ENCODE measurements around the gene CFAP61. TPM values are rescaled to one million over a fixed set of nuclear protein-coding genes. Genes with fewer than 3 reads are reported as not detected.

Gene CFAP61
- total RNA-seq, 4 donors from 2014 or later: 17.1 to 94.8 (median 41.4) TPM

DNA sequence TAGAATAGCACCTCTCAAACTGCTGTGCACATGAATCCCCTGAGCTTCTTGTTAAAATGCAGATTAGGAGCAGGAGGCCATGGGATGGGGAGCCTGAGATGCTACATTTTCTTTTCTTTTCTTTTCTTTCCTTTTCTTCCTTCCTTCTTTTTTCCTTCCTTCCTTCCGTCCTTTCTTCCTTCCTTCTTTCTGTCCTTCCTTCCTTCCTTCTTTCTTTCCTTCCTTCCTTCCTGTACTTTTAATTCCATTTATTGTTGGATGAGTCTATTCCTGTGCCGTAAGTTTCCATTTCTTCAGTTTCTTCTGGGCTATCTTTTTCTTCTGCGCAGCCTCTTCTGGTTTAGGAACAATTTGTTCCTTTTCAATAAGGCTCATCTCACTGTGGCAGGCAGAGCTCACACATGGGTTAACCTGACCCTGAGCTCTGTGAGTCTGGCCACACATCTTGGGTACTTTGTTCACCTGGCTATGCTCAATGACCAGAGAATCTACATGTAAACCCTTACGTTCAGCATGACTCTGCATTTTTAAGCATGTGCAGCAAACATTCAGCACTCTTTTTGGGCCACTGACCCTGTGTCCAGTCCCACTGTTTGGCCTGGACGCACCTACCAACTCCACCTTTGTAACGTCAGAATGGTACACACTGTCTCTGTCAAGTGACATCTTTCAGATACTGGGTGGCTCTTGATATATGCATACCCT is 200.9 kb downstream of the CFAP61 start:
- Histone ChIP-seq H3K27ac (no peak overlapping the region), H3K4me3 (no peak overlapping the region), H3K27me3 (no peaks in the 10 kb centered on the region), H3K36me3 (no peaks in the 10 kb centered on the region), H3K9me3 (no peaks in the 10 kb centered on the region), H3K4me1 (no peaks in the 10 kb centered on the region)
- no peak for DNase-seq
- ATAC-seq: no peak
- intact Hi-C loops (cut with DNase I; ENCODE audit: low total_unique reads) (no loop called here), in situ Hi-C loops (cut with MboI; ENCODE audit: low sequenced_read_pairs in 4 of 4) (no loop called here)
- TF ChIP-seq, protein P1, sequence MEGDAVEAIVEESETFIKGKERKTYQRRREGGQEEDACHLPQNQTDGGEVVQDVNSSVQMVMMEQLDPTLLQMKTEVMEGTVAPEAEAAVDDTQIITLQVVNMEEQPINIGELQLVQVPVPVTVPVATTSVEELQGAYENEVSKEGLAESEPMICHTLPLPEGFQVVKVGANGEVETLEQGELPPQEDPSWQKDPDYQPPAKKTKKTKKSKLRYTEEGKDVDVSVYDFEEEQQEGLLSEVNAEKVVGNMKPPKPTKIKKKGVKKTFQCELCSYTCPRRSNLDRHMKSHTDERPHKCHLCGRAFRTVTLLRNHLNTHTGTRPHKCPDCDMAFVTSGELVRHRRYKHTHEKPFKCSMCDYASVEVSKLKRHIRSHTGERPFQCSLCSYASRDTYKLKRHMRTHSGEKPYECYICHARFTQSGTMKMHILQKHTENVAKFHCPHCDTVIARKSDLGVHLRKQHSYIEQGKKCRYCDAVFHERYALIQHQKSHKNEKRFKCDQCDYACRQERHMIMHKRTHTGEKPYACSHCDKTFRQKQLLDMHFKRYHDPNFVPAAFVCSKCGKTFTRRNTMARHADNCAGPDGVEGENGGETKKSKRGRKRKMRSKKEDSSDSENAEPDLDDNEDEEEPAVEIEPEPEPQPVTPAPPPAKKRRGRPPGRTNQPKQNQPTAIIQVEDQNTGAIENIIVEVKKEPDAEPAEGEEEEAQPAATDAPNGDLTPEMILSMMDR (IDR thresholded peaks at IDR 0.05 in 4 of 5, conservative IDR thresholded peaks at IDR 0.05 in 1 of 5): no peak
- TF ChIP-seq POLR2A (IDR thresholded peaks at IDR 0.05): no peak

DNA sequence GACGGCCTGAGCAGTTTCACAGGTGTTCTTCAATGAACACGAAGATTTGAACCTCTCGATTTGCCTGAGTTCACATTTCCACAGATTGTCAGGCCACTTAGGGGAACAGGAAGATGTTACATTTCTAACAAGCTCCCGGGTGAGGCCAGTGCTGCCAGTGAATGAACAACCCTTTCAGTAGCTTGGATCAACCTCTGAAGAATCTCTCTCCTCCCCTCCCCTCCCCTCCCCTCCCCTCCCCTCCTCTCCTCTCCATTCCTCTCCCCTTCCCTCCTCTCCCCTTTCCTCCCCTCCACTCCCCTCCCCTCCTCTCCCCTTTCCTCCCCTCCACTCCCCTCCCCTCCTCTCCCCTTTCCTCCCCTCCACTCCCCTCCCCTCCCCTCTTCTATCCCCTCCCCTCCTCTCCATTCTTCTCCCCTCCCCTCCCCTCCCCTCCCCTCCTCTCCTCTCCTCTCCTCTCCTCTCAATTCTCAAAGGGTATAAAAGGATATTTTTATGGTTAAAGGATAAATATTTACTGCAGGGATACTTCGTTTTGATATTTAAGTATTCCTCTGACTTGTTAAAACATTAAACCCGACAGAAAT is 201.5 kb downstream of the CFAP61 start:
- ATAC-seq: no peak
- in situ Hi-C loops (cut with MboI; ENCODE audit: low sequenced_read_pairs in 4 of 4): no loop called here

DNA sequence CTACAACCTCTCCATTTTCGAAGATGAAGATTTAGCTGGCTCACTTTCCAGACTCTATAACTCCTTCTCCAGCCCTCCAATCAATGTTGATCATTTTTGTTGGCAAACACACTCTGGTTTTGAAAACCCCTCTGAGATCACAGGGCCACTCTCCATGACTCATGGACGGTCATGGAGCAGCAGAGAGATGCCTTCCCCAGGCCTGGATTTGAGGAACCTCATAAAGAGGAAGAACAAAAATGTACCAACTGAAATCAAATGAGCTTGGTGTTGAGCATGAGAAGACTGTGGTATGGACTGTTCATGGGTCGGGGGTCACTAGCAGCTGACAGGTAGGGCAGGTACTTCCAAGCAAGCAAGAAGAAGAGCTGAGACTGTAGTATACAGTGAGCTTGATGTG is 202.8 kb downstream of the CFAP61 start:
- ATAC-seq (no peak), DNase-seq (no peak)
- TF ChIP-seq, protein P1 (IDR thresholded peaks at IDR 0.05 in 4 of 5, conservative IDR thresholded peaks at IDR 0.05 in 1 of 5): no peak
- no peak for TF ChIP-seq POLR2A (IDR thresholded peaks at IDR 0.05)
- intact Hi-C loops (cut with DNase I; ENCODE audit: low total_unique reads) (no loop called here), in situ Hi-C loops (cut with MboI; ENCODE audit: low sequenced_read_pairs in 4 of 4) (no loop called here)
- Histone ChIP-seq H3K4me1 (no peaks in the 10 kb centered on the region), H3K27ac (no peak overlapping the region), H3K36me3 (no peaks in the 10 kb centered on the region), H3K27me3 (no peaks in the 10 kb centered on the region), H3K4me3 (no peak overlapping the region), H3K9me3 (no peaks in the 10 kb centered on the region)

More for the DNA sequence above, 201.5 kb downstream of the CFAP61 start:
- Histone ChIP-seq H3K4me1 (no peaks in the 10 kb centered on the region), H3K27ac (no peak overlapping the region), H3K9me3 (no peaks in the 10 kb centered on the region), H3K36me3 (no peaks in the 10 kb centered on the region), H3K4me3 (no peak overlapping the region), H3K27me3 (no peaks in the 10 kb centered on the region)
- TF ChIP-seq POLR2A (IDR thresholded peaks at IDR 0.05): no peak
- DNase-seq: no peak
- intact Hi-C loops (cut with DNase I; ENCODE audit: low total_unique reads): no loop called here

DNA sequence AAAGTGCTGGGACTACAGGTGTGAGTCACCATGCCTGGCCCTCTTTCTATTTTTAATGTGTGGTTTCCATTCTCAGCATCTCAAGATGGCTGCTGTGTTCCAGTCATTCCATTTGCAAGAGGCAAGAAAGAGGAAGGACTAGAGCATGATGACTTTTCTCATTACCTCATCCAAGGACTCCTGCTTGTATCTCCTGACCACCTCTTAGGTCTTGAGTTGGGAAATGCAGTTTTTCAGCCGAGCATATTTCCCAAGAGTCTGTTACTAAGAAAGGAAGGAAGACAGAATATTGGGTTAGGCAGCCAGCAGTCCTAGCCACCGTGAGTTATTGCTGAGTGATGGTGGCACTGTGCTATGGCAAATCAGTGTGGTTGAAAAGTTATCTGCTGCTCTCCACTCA is 207.2 kb downstream of the CFAP61 start:
- intact Hi-C loops (cut with DNase I; ENCODE audit: low total_unique reads): no loop called here
- H3K27ac ChIP-seq: no peak overlapping the region
- ATAC-seq: no peak

DNA sequence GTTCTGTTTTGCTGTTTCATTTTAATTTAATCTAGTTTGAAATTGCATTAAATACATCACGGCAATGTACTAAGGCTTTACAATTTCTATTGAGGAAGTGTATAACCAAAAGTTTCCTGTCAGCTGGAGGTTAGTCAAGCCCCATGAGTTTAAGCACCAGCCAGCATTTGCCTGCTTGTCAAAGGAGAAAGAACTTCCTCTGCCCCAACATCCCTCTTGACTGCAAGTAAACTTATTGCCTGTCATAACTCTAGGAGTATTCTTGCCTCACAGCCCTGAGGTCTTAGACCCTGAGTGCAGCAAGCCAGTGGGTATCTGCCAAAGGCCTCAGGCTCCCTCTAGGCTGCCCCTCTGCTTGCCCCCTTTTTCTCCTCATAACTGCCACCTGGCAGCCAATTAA is 208.8 kb downstream of the CFAP61 start:
- Histone ChIP-seq H3K4me1 (no peaks in the 10 kb centered on the region), H3K4me3 (no peak overlapping the region), H3K27ac (no peak overlapping the region), H3K27me3 (no peaks in the 10 kb centered on the region), H3K9me3 (no peaks in the 10 kb centered on the region), H3K36me3 (no peaks in the 10 kb centered on the region)
- in situ Hi-C loops (cut with MboI; ENCODE audit: low sequenced_read_pairs in 4 of 4) (no loop called here), intact Hi-C loops (cut with DNase I; ENCODE audit: low total_unique reads) (no loop called here)
- ATAC-seq (no peak), DNase-seq (no peak)
- TF ChIP-seq, protein P1 (IDR thresholded peaks at IDR 0.05 in 4 of 5, conservative IDR thresholded peaks at IDR 0.05 in 1 of 5): no peak
- no peak for TF ChIP-seq POLR2A (IDR thresholded peaks at IDR 0.05)

More for the DNA sequence above, 207.2 kb downstream of the CFAP61 start:
- Histone ChIP-seq H3K9me3 (no peaks in the 10 kb centered on the region), H3K4me1 (no peaks in the 10 kb centered on the region), H3K36me3 (no peaks in the 10 kb centered on the region), H3K27me3 (no peaks in the 10 kb centered on the region), H3K4me3 (no peak overlapping the region)
- in situ Hi-C loops (cut with MboI; ENCODE audit: low sequenced_read_pairs in 4 of 4): no loop called here
- no peak for DNase-seq
- TF ChIP-seq POLR2A (IDR thresholded peaks at IDR 0.05): no peak
- TF ChIP-seq, protein P1 (IDR thresholded peaks at IDR 0.05 in 4 of 5, conservative IDR thresholded peaks at IDR 0.05 in 1 of 5): no peak
